ENCODE results near the gene OR11A1. TPM values are rescaled to one million over a fixed set of nuclear protein-coding genes. Genes with fewer than 3 reads are reported as not detected.

OR11A1 gene
- total and polyA plus RNA-seq, 2 experiments from 2014 or later, result not detected

- H3K36me3 ChIP-seq (ENCODE audit: insufficient read depth), result no peaks in the 10 kb centered on the region
- H3K4me3 Mint-ChIP-seq, result no peak overlapping the region
- 0 out of 2 replicates have a peak, but pooled peaks cover 8% of the 10 kb centered on the region for H3K9me2 ChIP-seq (ENCODE audit: insufficient read depth)
- no peaks in the 10 kb centered on the region for H3K4me1 ChIP-seq (ENCODE audit: insufficient read depth)
- ATAC-seq (no peak), DNase-seq (ENCODE audit: low spot score) (no peak)
- H3F3A ChIP-seq (replicated peaks; ENCODE audit: low read depth), result no peaks in the 10 kb centered on the region
- no peaks in the 10 kb centered on the region for H3K4me1 Mint-ChIP-seq
- H3K36me3 Mint-ChIP-seq (ENCODE audit: low read depth), result no peaks in the 10 kb centered on the region
- no peaks in the 10 kb centered on the region; the same call in 2 of the 3 replicates for H3K9me3 Mint-ChIP-seq
- H2AFZ ChIP-seq, result no peak overlapping the region
- no peaks in the 10 kb centered on the region for H3K27me3 ChIP-seq (ENCODE audit: insufficient read depth)
- no peak overlapping the region for H3K4me3 ChIP-seq
- TF ChIP-seq ZNF331 (CRISPR knock-in tag; IDR thresholded peaks at IDR 0.05; ENCODE audit: low read depth) (no peak), STAT1 (IDR thresholded peaks at IDR 0.05; ENCODE audit: unreplicated experiment) (no peak), EZH2phosphoT487 (IDR thresholded peaks at IDR 0.05; ENCODE audit: unreplicated experiment) (no peak), POLR2AphosphoS5 (IDR thresholded peaks at IDR 0.05; ENCODE audit: low read depth) (no peak)
- no peak overlapping the region for H3K27ac ChIP-seq (ENCODE audit: low read depth)
- no peaks in the 10 kb centered on the region for H3K79me2 ChIP-seq (replicated peaks; ENCODE audit: insufficient read depth)
- no peak overlapping the region for H3K27ac Mint-ChIP-seq
- H3K27me3 Mint-ChIP-seq (ENCODE audit: insufficient read depth, low read depth, poor library complexity), result peaks cover 6% of the 10 kb centered on the region
- no peaks in the 10 kb centered on the region for H4K20me1 ChIP-seq (replicated peaks; ENCODE audit: insufficient read depth)
- H3K4me2 ChIP-seq, result no peak overlapping the region
Observed at GRCh38 chr6:29483735-29484134, 26.9 kb upstream of the OR11A1 start.

- Mint-ChIP-seq H3K36me3 (ENCODE audit: low read depth) (no peaks in the 10 kb centered on the region), H3K27ac (no peak overlapping the region), H3K27me3 (ENCODE audit: insufficient read depth, low read depth, poor library complexity) (peaks cover 6% of the 10 kb centered on the region), H3K9me3 (no peaks in the 10 kb centered on the region; the same call in 2 of the 3 replicates), H3K4me3 (no peak overlapping the region), H3K4me1 (no peaks in the 10 kb centered on the region)
- Histone ChIP-seq H3K36me3 (ENCODE audit: insufficient read depth) (no peaks in the 10 kb centered on the region), H2AFZ (no peak overlapping the region), H4K20me1 (replicated peaks; ENCODE audit: insufficient read depth) (no peaks in the 10 kb centered on the region), H3K4me1 (ENCODE audit: insufficient read depth) (no peaks in the 10 kb centered on the region), H3K9me2 (ENCODE audit: insufficient read depth) (0 out of 2 replicates have a peak, but pooled peaks cover 8% of the 10 kb centered on the region), H3K27ac (ENCODE audit: low read depth) (no peak overlapping the region), H3K27me3 (ENCODE audit: insufficient read depth) (no peaks in the 10 kb centered on the region), H3F3A (replicated peaks; ENCODE audit: low read depth) (no peaks in the 10 kb centered on the region), H3K79me2 (replicated peaks; ENCODE audit: insufficient read depth) (no peaks in the 10 kb centered on the region), H3K4me2 (no peak overlapping the region), H3K4me3 (no peak overlapping the region)
- ATAC-seq, result no peak
- TF ChIP-seq JUNB (IDR thresholded peaks at IDR 0.05; ENCODE audit: unreplicated experiment), result no peak
- TF ChIP-seq EZH2 (IDR thresholded peaks at IDR 0.05; ENCODE audit: low read depth, unreplicated experiment), result no peak
- no peak for TF ChIP-seq ETS1 (IDR thresholded peaks at IDR 0.05)
- TF ChIP-seq ZNF331 (CRISPR knock-in tag; IDR thresholded peaks at IDR 0.05; ENCODE audit: low read depth), result no peak
- TF ChIP-seq CREB1 (CRISPR knock-in tag; IDR thresholded peaks at IDR 0.05; ENCODE audit: low read depth), result no peak
- no peak for TF ChIP-seq NANOG (IDR thresholded peaks at IDR 0.05; ENCODE audit: borderline replicate concordance)
- TF ChIP-seq EZH2phosphoT487 (IDR thresholded peaks at IDR 0.05; ENCODE audit: unreplicated experiment), result no peak
- TF ChIP-seq ZNF462 (CRISPR knock-in tag; IDR thresholded peaks at IDR 0.05), result no peak
- no peak for TF ChIP-seq POLR2AphosphoS5 (IDR thresholded peaks at IDR 0.05; ENCODE audit: low read depth)
- no peak for DNase-seq (ENCODE audit: low spot score)
Observed at GRCh38 chr6:29483186-29483585, 26.3 kb upstream of the OR11A1 start.

Data from GM23338 (cell line).